Subcutaneous adipose tissue (tissue), 4 donors: Measurements from ENCODE around the gene FBH1. TPM values are rescaled to one million over a fixed set of nuclear protein-coding genes. Genes with fewer than 3 reads are reported as not detected.

Experiments
- CTCF ChIP-seq: fragments of 450-650 bp; IDR thresholded peaks from one replicate; pipeline ENCODE4 v1.5.1; 2016; ENCODE audit warnings: low read depth, mild to moderate bottlenecking, control low read depth, antibody characterized with exemption, moderate library complexity
- total RNA-seq, 4 donors: library from RNA; depleted of rRNA; stranded (reverse); fragments of >200 nt; gene quantifications; one replicate each; pipeline ENCODE4 v1.1.0, GENCODE V29; 2016

The FBH1 gene
- total RNA-seq, 4 donors from 2014 or later, result 68.2 to 113 (median 75.7) TPM

GRCh38 chr10:5873515-5873995 lies 16.5 kb upstream of the FBH1 start:
- no peak for TF ChIP-seq CTCF

GRCh38 chr10:5876181-5876768 lies 13.8 kb upstream of the FBH1 start:
- no peak for TF ChIP-seq CTCF

GRCh38 chr10:5882961-5883360 lies 7.1 kb upstream of the FBH1 start:
- no peak for TF ChIP-seq CTCF

- TF ChIP-seq CTCF, result no peak
Observed at GRCh38 chr10:5885619-5886018, 4.4 kb upstream of the FBH1 start.

GRCh38 chr10:5887029-5887428 lies 3.0 kb upstream of the FBH1 start:
- TF ChIP-seq CTCF, result no peak

- TF ChIP-seq CTCF, result no peak
Observed at GRCh38 chr10:5887641-5888040, 2.4 kb upstream of the FBH1 start.

- TF ChIP-seq CTCF, result no peak
Observed at GRCh38 chr10:5888351-5888750, 1.7 kb upstream of the FBH1 start.
